Right lobe of liver (tissue), 6 donors: ENCODE results near the gene CCNQ. TPM values are rescaled to one million over a fixed set of nuclear protein-coding genes. Genes with fewer than 3 reads are reported as not detected.

Experiments used
- ATAC-seq, 4 donors: fragments of 200-7000 bp; cut with Tn5 transposase; one replicate each; pipeline ENCODE4 v1.9.1; 2020; ENCODE audit warnings: mild to moderate bottlenecking in 4 of 4, moderate library complexity in 4 of 4
- DNase-seq, 3 donors: peaks; one replicate each; pipeline ENCODE4 v3.0.0-alpha.2; 2020
- H3K27ac ChIP-seq, 3 donors: fragments of 200-600 bp; one replicate each; pipeline ENCODE4 v1.8.0; 2022
- H3K27me3 ChIP-seq, 2 donors: fragments of 200-600 bp; one replicate each; pipeline ENCODE4 v1.8.0; 2022
- H3K36me3 ChIP-seq, 4 donors: fragments of 200-600 bp; sonication (generic) in 1 of 4; one replicate each; pipeline versions ENCODE4 v1.5.1 to v1.8.0; 2017 to 2022; ENCODE audit warnings: control low read depth in 1 of 4
- H3K4me1 ChIP-seq, 4 donors: fragments of 200-600 bp; sonication (generic) in 1 of 4; one replicate each; pipeline versions ENCODE4 v1.5.1 to v1.8.0; 2017 to 2022; ENCODE audit warnings: control low read depth in 1 of 4
- H3K4me3 ChIP-seq, 3 donors: fragments of 200-600 bp; one replicate each; pipeline ENCODE4 v1.8.0; 2022
- H3K9me3 ChIP-seq, 4 donors: fragments of 200-600 bp; sonication (generic) in 1 of 4; one replicate each; pipeline versions ENCODE4 v1.5.1 to v1.8.0; 2017 to 2022; ENCODE audit warnings: control low read depth in 1 of 4
- CTCF ChIP-seq, 4 donors: fragments of 200-600 bp in 3 of 4; fragments of 450-650 bp in 1 of 4; IDR thresholded peaks; one replicate each; pipeline versions ENCODE4 v1.5.1 to v1.8.0; 2016 to 2022; ENCODE audit warnings: antibody characterized with exemption in 4 of 4, mild to moderate bottlenecking in 2 of 4
- POLR2A ChIP-seq: fragments of 450-650 bp; IDR thresholded peaks from one replicate; pipeline ENCODE4 v1.6.1; 2017; ENCODE audit warnings: antibody characterized with exemption, mild to moderate bottlenecking
- WGBS: methylation state at CpG from one replicate; pipeline ENCODE4 v1.1.6; 2018; ENCODE audit warnings: low coverage, low lambda C conversion rate; ENCODE audit not compliant: insufficient coverage; ENCODE audit errors: missing lambda C conversion rate; 5-methylcytosine and 5-hydroxymethylcytosine counted together
- intact Hi-C, 2 donors: fragments of 100-400 bp; cut with DNase I; formaldehyde crosslinking; loops; one replicate each; pipeline versions ENCODE4 v1.11.2 to v1.14.1; 2022
- total RNA-seq, 6 experiments: library from RNA; depleted of rRNA in 2 of 6; stranded (reverse); fragments of >200 nt in 2 of 6; fragmentation: NEBNext Ultra II Directional in 3 of 6; extraction: Animal tissue kit (Norgen Biotek cat#: 25700) in 3 of 6; gene quantifications; one replicate each; pipeline versions ENCODE4 v1.1.0 to v1.2.4, GENCODE V29; 2016 to 2023
- donor health status: DM: no; HTN: yes; CAD: no.
- donor health status: DM: no; HTN: no; CAD: no.
- donor health status: DM: no; HTN: no; CAD: no.
- donor health status: DM: no; HTN: yes; CAD: no.
- donor health status: DM: no; HTN: yes; CAD: no.

CCNQ gene
- total RNA-seq, 6 experiments from 2014 or later = 5.6 to 14.0 (median 7.5) TPM

- Histone ChIP-seq H3K4me3 (no peak overlapping the region), H3K27ac (no peak overlapping the region), H3K36me3 (no peaks in the 10 kb centered on the region), H3K4me1 (no peaks in the 10 kb centered on the region), H3K27me3 (no peaks in the 10 kb centered on the region), H3K9me3 (no peaks in the 10 kb centered on the region)
- DNase-seq (peak in 1 of 3 donors; percentile 44), ATAC-seq (peak in 2 of 4 donors; percentile 32 to 46)
- intact Hi-C loops = no loop called here
- no peak for TF ChIP-seq POLR2A
- TF ChIP-seq CTCF (IDR thresholded peaks at IDR 0.05) = no peak
- WGBS = 29% methylated on average over 7 of the region's 15 CpGs
These were observed 35.9 kb upstream of the CCNQ start for GRCh38 chrX:153634832-153635231.

GRCh38 chrX:153634236-153634635 is 35.3 kb upstream of the CCNQ start:
- Histone ChIP-seq H3K36me3 (no peaks in the 10 kb centered on the region), H3K4me1 (no peaks in the 10 kb centered on the region), H3K27ac (no peak overlapping the region), H3K4me3 (no peak overlapping the region), H3K9me3 (no peaks in the 10 kb centered on the region), H3K27me3 (no peaks in the 10 kb centered on the region)
- intact Hi-C loops = no loop called here
- ATAC-seq (no peak), DNase-seq (no peak)
- TF ChIP-seq POLR2A (no peak), CTCF (IDR thresholded peaks at IDR 0.05) (no peak)
- WGBS = 62% methylated on average over 3 of the region's 9 CpGs

GRCh38 chrX:153633607-153634180 is 34.8 kb upstream of the CCNQ start:
- intact Hi-C loops = no loop called here
- Histone ChIP-seq H3K27me3 (no peaks in the 10 kb centered on the region), H3K4me1 (no peaks in the 10 kb centered on the region), H3K27ac (no peak overlapping the region), H3K36me3 (no peaks in the 10 kb centered on the region), H3K9me3 (no peaks in the 10 kb centered on the region), H3K4me3 (no peak overlapping the region)
- DNase-seq (peak in 1 of 3 donors; percentile 14), ATAC-seq (no peak)
- WGBS = 60% methylated on average over 5 of the region's 15 CpGs
- no peak for TF ChIP-seq CTCF (IDR thresholded peaks at IDR 0.05)
- no peak for TF ChIP-seq POLR2A

DNA sequence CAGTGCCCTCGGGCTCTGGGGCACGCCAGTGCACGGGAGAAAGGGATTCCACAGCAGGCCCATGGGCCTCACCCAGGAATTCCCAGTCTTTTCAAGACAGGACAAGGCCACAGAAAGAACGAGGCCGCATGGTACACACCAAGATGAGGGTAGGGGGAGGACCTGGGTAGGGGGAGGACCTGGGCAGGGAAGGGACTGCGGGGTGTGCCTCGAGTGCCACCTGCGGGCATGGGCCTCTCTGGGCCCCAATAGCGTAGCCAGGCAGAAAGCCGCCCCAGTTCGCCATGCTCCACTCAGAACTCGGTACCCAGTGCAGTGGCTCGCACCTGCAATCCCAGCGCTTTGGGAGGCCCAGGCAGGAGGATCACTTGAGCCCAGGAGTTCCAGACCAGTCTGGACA is 34.1 kb upstream of the CCNQ start:
- Histone ChIP-seq H3K9me3 (no peaks in the 10 kb centered on the region), H3K36me3 (no peaks in the 10 kb centered on the region), H3K27ac (no peak overlapping the region), H3K4me3 (no peak overlapping the region), H3K27me3 (no peaks in the 10 kb centered on the region), H3K4me1 (peaks cover 0 to 2% (median 0%) of the 10 kb centered on the region in 4 donors)
- WGBS = 60% methylated on average over 2 of the region's 14 CpGs
- TF ChIP-seq POLR2A = no peak
- no peak for TF ChIP-seq CTCF (IDR thresholded peaks at IDR 0.05)
- no peak for ATAC-seq
- DNase-seq = no peak
- intact Hi-C loops = no loop called here

GRCh38 chrX:153632595-153632946 is 33.6 kb upstream of the CCNQ start:
- 67% methylated on average over 3 of the region's 7 CpGs for WGBS
- intact Hi-C loops = no loop called here
- no peak for TF ChIP-seq CTCF (IDR thresholded peaks at IDR 0.05)
- TF ChIP-seq POLR2A = no peak
- no peak overlapping the region for H3K27ac ChIP-seq
- no peaks in the 10 kb centered on the region for H3K9me3 ChIP-seq
- no peak overlapping the region for H3K4me3 ChIP-seq
- no peaks in the 10 kb centered on the region for H3K36me3 ChIP-seq
- no peaks in the 10 kb centered on the region for H3K27me3 ChIP-seq
- peaks cover 0 to 6% (median 0%) of the 10 kb centered on the region in 4 donors for H3K4me1 ChIP-seq
- no peak for ATAC-seq
- peak in 2 of 3 donors; percentile 17 to 52 for DNase-seq
